Measurements from ENCODE around the gene ARL5A.

The ARL5A gene

GRCh38 chr2:151760139-151760650 lies 68.0 kb downstream of the ARL5A start:
- no peak overlapping the region for H4K8ac ChIP-seq (ENCODE audit: low read depth, low read length)
- no peak overlapping the region for H4K12ac ChIP-seq (ENCODE audit: low read depth, low read length)
- no peak overlapping the region for H3K4ac ChIP-seq (ENCODE audit: low read depth, low read length)
- H2BK12ac ChIP-seq (ENCODE audit: low read length), result no peak overlapping the region
- H3K4me1 ChIP-seq (ENCODE audit: control insufficient read depth in 1 of 2, insufficient read depth in 2 of 2, low read length in 2 of 2), result peaks cover 0 to 4% of the 10 kb centered on the region in 2 experiments
- H3K9me3 ChIP-seq (ENCODE audit: insufficient read depth, low read depth, low read length), result no peaks in the 10 kb centered on the region
- no peak overlapping the region for H3K18ac ChIP-seq (ENCODE audit: low read length)
- H3K23ac ChIP-seq (ENCODE audit: low read length), result no peak overlapping the region
- H3K9ac ChIP-seq (ENCODE audit: low read length), result peak overlapping the region; percentile 41
- H3K27me3 ChIP-seq (ENCODE audit: insufficient read depth, low read length), result no peaks in the 10 kb centered on the region
- no peak overlapping the region for H2BK120ac ChIP-seq (ENCODE audit: insufficient read depth, low read length, poor library complexity)
- no peak overlapping the region for H2AFZ ChIP-seq (ENCODE audit: insufficient read depth, low read length, poor library complexity)
- peaks cover 2 to 5% of the 10 kb centered on the region in 2 experiments for H3K36me3 ChIP-seq (ENCODE audit: control insufficient read depth in 1 of 2, insufficient read depth in 2 of 2, low read length in 2 of 2)
- H3K4me3 ChIP-seq (ENCODE audit: low read depth, low read length), result no peak overlapping the region
- H4K91ac ChIP-seq (ENCODE audit: low read depth, low read length), result no peak overlapping the region
- no peaks in the 10 kb centered on the region for H3K79me1 ChIP-seq (ENCODE audit: low read length)
- H3K14ac ChIP-seq (ENCODE audit: low read length), result no peak overlapping the region
- H3K27ac ChIP-seq (ENCODE audit: low read depth, low read length), result no peak overlapping the region
- H3K79me2 ChIP-seq (ENCODE audit: control insufficient read depth, insufficient read depth, low read length, poor library complexity), result no peaks in the 10 kb centered on the region
- WGBS (ENCODE audit: extremely low coverage, insufficient coverage, insufficient read length), result no CpG with 5 or more reads among the region's 11 CpGs
- H2BK5ac ChIP-seq (ENCODE audit: low read depth, low read length, poor library complexity), result no peak overlapping the region
- no peak overlapping the region for H2AK5ac ChIP-seq (ENCODE audit: low read length)
- DNase-seq, result peak; percentile 85 to 87
- H3K4me2 ChIP-seq (ENCODE audit: low read length), result no peak overlapping the region

GRCh38 chr2:151758744-151759143 lies 69.5 kb downstream of the ARL5A start:
- no peaks in the 10 kb centered on the region for H3K79me2 ChIP-seq (ENCODE audit: control insufficient read depth, insufficient read depth, low read length, poor library complexity)
- no peak overlapping the region for H2BK5ac ChIP-seq (ENCODE audit: low read depth, low read length, poor library complexity)
- WGBS (ENCODE audit: extremely low coverage, insufficient coverage, insufficient read length), result no CpG with 5 or more reads among the region's 3 CpGs
- peaks cover 2 to 4% of the 10 kb centered on the region in 2 experiments for H3K36me3 ChIP-seq (ENCODE audit: control insufficient read depth in 1 of 2, insufficient read depth in 2 of 2, low read length in 2 of 2)
- no peaks in the 10 kb centered on the region for H3K9me3 ChIP-seq (ENCODE audit: insufficient read depth, low read depth, low read length)
- H4K91ac ChIP-seq (ENCODE audit: low read depth, low read length), result no peak overlapping the region
- no peak for DNase-seq
- H3K4me3 ChIP-seq (ENCODE audit: low read depth, low read length), result no peak overlapping the region
- H3K14ac ChIP-seq (ENCODE audit: low read length), result no peak overlapping the region
- no peak overlapping the region for H2BK120ac ChIP-seq (ENCODE audit: insufficient read depth, low read length, poor library complexity)
- H3K18ac ChIP-seq (ENCODE audit: low read length), result no peak overlapping the region
- H3K4me2 ChIP-seq (ENCODE audit: low read length), result no peak overlapping the region
- H4K8ac ChIP-seq (ENCODE audit: low read depth, low read length), result no peak overlapping the region
- H3K9ac ChIP-seq (ENCODE audit: low read length), result no peak overlapping the region
- no peak overlapping the region for H3K4ac ChIP-seq (ENCODE audit: low read depth, low read length)
- H3K23ac ChIP-seq (ENCODE audit: low read length), result no peak overlapping the region
- peaks cover 0 to 4% of the 10 kb centered on the region in 2 experiments for H3K4me1 ChIP-seq (ENCODE audit: control insufficient read depth in 1 of 2, insufficient read depth in 2 of 2, low read length in 2 of 2)
- no peak overlapping the region for H4K12ac ChIP-seq (ENCODE audit: low read depth, low read length)
- no peak overlapping the region for H3K27ac ChIP-seq (ENCODE audit: low read depth, low read length)
- no peak overlapping the region for H2BK12ac ChIP-seq (ENCODE audit: low read length)
- H3K79me1 ChIP-seq (ENCODE audit: low read length), result no peaks in the 10 kb centered on the region
- H2AK5ac ChIP-seq (ENCODE audit: low read length), result no peak overlapping the region
- H2AFZ ChIP-seq (ENCODE audit: insufficient read depth, low read length, poor library complexity), result no peak overlapping the region
- no peaks in the 10 kb centered on the region for H3K27me3 ChIP-seq (ENCODE audit: insufficient read depth, low read length)

- Histone ChIP-seq H3K23ac (ENCODE audit: low read length) (no peak overlapping the region), H3K27me3 (ENCODE audit: insufficient read depth, low read length) (no peaks in the 10 kb centered on the region), H3K18ac (ENCODE audit: low read length) (no peak overlapping the region), H3K27ac (ENCODE audit: low read depth, low read length) (no peak overlapping the region), H3K4ac (ENCODE audit: low read depth, low read length) (no peak overlapping the region), H3K36me3 (ENCODE audit: control insufficient read depth in 1 of 2, insufficient read depth in 2 of 2, low read length in 2 of 2) (peaks cover 2% of the 10 kb centered on the region in 2 experiments), H3K4me1 (ENCODE audit: control insufficient read depth in 1 of 2, insufficient read depth in 2 of 2, low read length in 2 of 2) (peaks cover 0 to 4% of the 10 kb centered on the region in 2 experiments), H2BK120ac (ENCODE audit: insufficient read depth, low read length, poor library complexity) (no peak overlapping the region), H4K91ac (ENCODE audit: low read depth, low read length) (no peak overlapping the region), H2AK5ac (ENCODE audit: low read length) (no peak overlapping the region), H3K79me2 (ENCODE audit: control insufficient read depth, insufficient read depth, low read length, poor library complexity) (no peaks in the 10 kb centered on the region), H3K79me1 (ENCODE audit: low read length) (no peaks in the 10 kb centered on the region), H3K9ac (ENCODE audit: low read length) (no peak overlapping the region), H2AFZ (ENCODE audit: insufficient read depth, low read length, poor library complexity) (no peak overlapping the region), H3K4me3 (ENCODE audit: low read depth, low read length) (no peak overlapping the region), H4K8ac (ENCODE audit: low read depth, low read length) (no peak overlapping the region), H2BK5ac (ENCODE audit: low read depth, low read length, poor library complexity) (no peak overlapping the region), H3K9me3 (ENCODE audit: insufficient read depth, low read depth, low read length) (no peaks in the 10 kb centered on the region), H3K4me2 (ENCODE audit: low read length) (no peak overlapping the region), H2BK12ac (ENCODE audit: low read length) (no peak overlapping the region), H3K14ac (ENCODE audit: low read length) (no peak overlapping the region), H4K12ac (ENCODE audit: low read depth, low read length) (no peak overlapping the region)
- WGBS (ENCODE audit: extremely low coverage, insufficient coverage, insufficient read length), result no CpG with 5 or more reads among the region's 1 CpG
- DNase-seq, result no peak
Observed at GRCh38 chr2:151757861-151758260, 70.4 kb downstream of the ARL5A start.

- H3K4ac ChIP-seq (ENCODE audit: low read depth, low read length), result no peak overlapping the region
- H2AFZ ChIP-seq (ENCODE audit: insufficient read depth, low read length, poor library complexity), result no peak overlapping the region
- no peak overlapping the region for H4K12ac ChIP-seq (ENCODE audit: low read depth, low read length)
- no peak overlapping the region for H4K8ac ChIP-seq (ENCODE audit: low read depth, low read length)
- no peak overlapping the region for H2BK120ac ChIP-seq (ENCODE audit: insufficient read depth, low read length, poor library complexity)
- no peak overlapping the region for H3K4me3 ChIP-seq (ENCODE audit: low read depth, low read length)
- H3K9me3 ChIP-seq (ENCODE audit: insufficient read depth, low read depth, low read length), result no peaks in the 10 kb centered on the region
- H3K23ac ChIP-seq (ENCODE audit: low read length), result no peak overlapping the region
- no peak overlapping the region for H2AK5ac ChIP-seq (ENCODE audit: low read length)
- H2BK5ac ChIP-seq (ENCODE audit: low read depth, low read length, poor library complexity), result no peak overlapping the region
- H3K79me2 ChIP-seq (ENCODE audit: control insufficient read depth, insufficient read depth, low read length, poor library complexity), result no peaks in the 10 kb centered on the region
- H3K4me2 ChIP-seq (ENCODE audit: low read length), result no peak overlapping the region
- no peak overlapping the region for H3K9ac ChIP-seq (ENCODE audit: low read length)
- H3K14ac ChIP-seq (ENCODE audit: low read length), result no peak overlapping the region
- H4K91ac ChIP-seq (ENCODE audit: low read depth, low read length), result no peak overlapping the region
- no CpG with 5 or more reads among the region's 2 CpGs for WGBS (ENCODE audit: extremely low coverage, insufficient coverage, insufficient read length)
- H3K36me3 ChIP-seq (ENCODE audit: control insufficient read depth in 1 of 2, insufficient read depth in 2 of 2, low read length in 2 of 2), result peaks cover under 1% of the 10 kb centered on the region in 2 experiments
- H3K79me1 ChIP-seq (ENCODE audit: low read length), result no peaks in the 10 kb centered on the region
- no peak overlapping the region for H3K27ac ChIP-seq (ENCODE audit: low read depth, low read length)
- peaks cover 0 to 4% of the 10 kb centered on the region in 2 experiments for H3K4me1 ChIP-seq (ENCODE audit: control insufficient read depth in 1 of 2, insufficient read depth in 2 of 2, low read length in 2 of 2)
- DNase-seq, result no peak
- H3K18ac ChIP-seq (ENCODE audit: low read length), result no peak overlapping the region
- no peak overlapping the region for H2BK12ac ChIP-seq (ENCODE audit: low read length)
- H3K27me3 ChIP-seq (ENCODE audit: insufficient read depth, low read length), result no peaks in the 10 kb centered on the region
Observed at GRCh38 chr2:151756820-151757219, 71.4 kb downstream of the ARL5A start.
